Lower leg skin (tissue), 4 donors: Measurements from ENCODE around the gene OR2Y1. TPM values are rescaled to one million over a fixed set of nuclear protein-coding genes. Genes with fewer than 3 reads are reported as not detected.
"Not testable (repeated sequence)": the region's sequence is repeated elsewhere in the genome, so short reads cannot be mapped to it uniquely, and the experiment has no call there.

ENCODE experiments used
- DNase-seq, 2 donors: peaks; one replicate each; pipeline ENCODE4 v3.0.0-alpha.2; 2019; ENCODE audit warnings: low spot score in 2 of 2
- H3K4me3 ChIP-seq: fragments of 200-600 bp; sonication (generic); 2 replicates; pipeline ENCODE4 v1.5.1; 2017; ENCODE audit warnings: mild to moderate bottlenecking, low read depth; ENCODE audit not compliant: poor library complexity, severe bottlenecking
- CTCF ChIP-seq, 3 donors: fragments of 450-650 bp; IDR thresholded peaks; one replicate each; pipeline ENCODE4 v1.5.1; 2016; ENCODE audit warnings: antibody characterized with exemption in 3 of 3, mild to moderate bottlenecking in 3 of 3, moderate library complexity in 2 of 3
- POLR2A ChIP-seq, 2 donors: fragments of 450-650 bp; IDR thresholded peaks; one replicate each; pipeline ENCODE4 v1.6.1; 2016 to 2017; ENCODE audit warnings: antibody characterized with exemption in 2 of 2, mild to moderate bottlenecking in 1 of 2, moderate library complexity in 1 of 2
- WGBS, 2 donors: methylation state at CpG; one replicate each; pipeline ENCODE4 v1.1.5; 2018; 5-methylcytosine and 5-hydroxymethylcytosine counted together
- intact Hi-C: fragments of 100-400 bp; cut with DNase I; formaldehyde crosslinking; loops from one replicate; pipeline ENCODE4 v1.15.0; 2023; ENCODE audit warnings: low total_unique reads
- total RNA-seq, 4 donors: library from RNA; depleted of rRNA; stranded (reverse); fragments of >200 nt; gene quantifications; one replicate each; pipeline ENCODE4 v1.1.0, GENCODE V29; 2016

The OR2Y1 gene
- total RNA-seq, 4 donors from 2014 or later = not detected

- no peak overlapping the region for H3K4me3 ChIP-seq
- no peak for DNase-seq
- 89 to 90% methylated on average over 9 of the region's 9 CpGs for WGBS, 2 donors
- TF ChIP-seq POLR2A (IDR thresholded peaks at IDR 0.05) = no peak
- TF ChIP-seq CTCF (IDR thresholded peaks at IDR 0.05) = no peak
- intact Hi-C loops = no loop called here
Observed at GRCh38 chr5:180720486-180720885, 19.4 kb downstream of the OR2Y1 start.

- intact Hi-C loops = no loop called here
- WGBS, 2 donors = 69 to 81% methylated on average over 2 of the region's 2 CpGs
- TF ChIP-seq CTCF (IDR thresholded peaks at IDR 0.05) (no peak), POLR2A (IDR thresholded peaks at IDR 0.05) (no peak)
- no peak for DNase-seq
- H3K4me3 ChIP-seq = no peak overlapping the region
Observed at GRCh38 chr5:180719781-180720180, 20.1 kb downstream of the OR2Y1 start.

- intact Hi-C loops = no loop called here
- TF ChIP-seq CTCF (IDR thresholded peaks at IDR 0.05) (no peak), POLR2A (IDR thresholded peaks at IDR 0.05) (no peak)
- no peak for DNase-seq
- H3K4me3 ChIP-seq = no peak overlapping the region
- 41 to 44% methylated on average over 6 of the region's 6 CpGs for WGBS, 2 donors
Observed at GRCh38 chr5:180718810-180719453, 20.9 kb downstream of the OR2Y1 start.

GRCh38 chr5:180717989-180718388 is 21.9 kb downstream of the OR2Y1 start:
- no peak for DNase-seq
- no peak for TF ChIP-seq CTCF (IDR thresholded peaks at IDR 0.05)
- TF ChIP-seq POLR2A (IDR thresholded peaks at IDR 0.05) = no peak
- WGBS, 2 donors = 23 to 74% methylated on average over 1 of the region's 1 CpG
- H3K4me3 ChIP-seq = no peak overlapping the region
- intact Hi-C loops = no loop called here

GRCh38 chr5:180704362-180704761 is 35.5 kb downstream of the OR2Y1 start:
- no peak for DNase-seq
- intact Hi-C loops = no loop called here
- TF ChIP-seq POLR2A (IDR thresholded peaks at IDR 0.05) (no peak), CTCF (IDR thresholded peaks at IDR 0.05) (no peak)
- 38 to 56% methylated on average over 2 of the region's 2 CpGs for WGBS, 2 donors
- no peak overlapping the region for H3K4me3 ChIP-seq

- intact Hi-C loops = no loop called here
- TF ChIP-seq CTCF (IDR thresholded peaks at IDR 0.05) (no peak), POLR2A (IDR thresholded peaks at IDR 0.05) (no peak)
- no peak for DNase-seq
- H3K4me3 ChIP-seq = no peak overlapping the region
- WGBS, 2 donors = 73 to 79% methylated on average over 7 of the region's 7 CpGs
Observed at GRCh38 chr5:180703912-180704311, 35.9 kb downstream of the OR2Y1 start.

- intact Hi-C loops, H3K4me3 ChIP-seq, DNase-seq: not testable (repeated sequence)
- 87 to 93% methylated on average over 2 of the region's 2 CpGs for WGBS, 2 donors
Observed at GRCh38 chr5:180703371-180703770, 36.5 kb downstream of the OR2Y1 start.

GRCh38 chr5:180700440-180700839 is 39.4 kb downstream of the OR2Y1 start:
- 91 to 94% methylated on average over 4 of the region's 4 CpGs for WGBS, 2 donors
- H3K4me3 ChIP-seq, DNase-seq, intact Hi-C loops: not testable (repeated sequence)
